HG02870 (cell line): ENCODE measurements around the gene TMPRSS9.

Experiments used
- ATAC-seq: cut with Tn5 transposase; IDR thresholded peaks from one replicate; pipeline ENCODE4 v1.9.1; 2021; ENCODE audit warnings: mild to moderate bottlenecking, moderate library complexity; ENCODE audit not compliant: unreplicated experiment

TMPRSS9 gene

GRCh38 chr19:2431318-2432055 lies 71.4 kb downstream of the TMPRSS9 start:
- ATAC-seq = no peak

- ATAC-seq = no peak
Measured at GRCh38 chr19:2432131-2432848, 72.2 kb downstream of the TMPRSS9 start.

DNA sequence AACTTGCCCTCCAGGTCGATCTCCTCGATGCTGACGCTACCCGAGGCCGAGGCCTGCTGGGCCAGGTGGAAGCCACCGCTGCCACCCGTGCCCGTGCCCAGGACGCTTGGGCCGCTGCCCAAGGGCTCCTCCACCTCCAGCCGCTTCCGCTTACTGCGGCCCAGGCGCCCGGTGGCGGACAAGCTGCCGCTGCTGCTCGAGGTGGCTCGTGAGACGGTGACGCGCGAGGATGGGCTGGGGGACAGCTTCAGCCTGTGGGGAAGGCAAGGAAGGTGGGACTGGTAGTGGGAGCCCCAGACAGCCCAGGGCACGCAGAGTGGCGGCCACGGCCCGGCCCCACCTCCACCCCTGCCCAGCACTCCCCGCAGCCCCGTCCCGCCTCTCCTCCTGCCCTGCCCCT lies 73.8 kb downstream of the TMPRSS9 start:
- ATAC-seq = no peak

DNA sequence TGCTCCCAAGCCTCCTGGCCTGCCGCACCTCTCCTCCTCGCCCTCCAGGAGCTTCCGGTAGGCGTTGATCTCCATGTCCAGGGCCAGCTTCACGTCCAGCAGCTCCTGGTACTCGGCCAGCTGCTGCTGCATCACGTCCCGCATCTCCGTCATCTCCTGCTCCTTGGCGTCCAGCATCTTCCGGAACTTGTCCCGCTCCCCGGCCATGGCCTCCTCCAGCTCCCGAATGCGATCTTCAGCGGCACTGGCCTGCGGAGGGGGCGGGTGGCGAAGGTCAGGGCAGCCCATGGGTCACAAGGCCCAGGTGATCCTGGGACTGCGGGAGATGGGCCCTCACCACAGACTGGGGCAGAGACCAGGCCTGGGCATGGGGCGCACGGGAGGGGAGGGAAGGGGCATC lies 74.2 kb downstream of the TMPRSS9 start:
- no peak for ATAC-seq

DNA sequence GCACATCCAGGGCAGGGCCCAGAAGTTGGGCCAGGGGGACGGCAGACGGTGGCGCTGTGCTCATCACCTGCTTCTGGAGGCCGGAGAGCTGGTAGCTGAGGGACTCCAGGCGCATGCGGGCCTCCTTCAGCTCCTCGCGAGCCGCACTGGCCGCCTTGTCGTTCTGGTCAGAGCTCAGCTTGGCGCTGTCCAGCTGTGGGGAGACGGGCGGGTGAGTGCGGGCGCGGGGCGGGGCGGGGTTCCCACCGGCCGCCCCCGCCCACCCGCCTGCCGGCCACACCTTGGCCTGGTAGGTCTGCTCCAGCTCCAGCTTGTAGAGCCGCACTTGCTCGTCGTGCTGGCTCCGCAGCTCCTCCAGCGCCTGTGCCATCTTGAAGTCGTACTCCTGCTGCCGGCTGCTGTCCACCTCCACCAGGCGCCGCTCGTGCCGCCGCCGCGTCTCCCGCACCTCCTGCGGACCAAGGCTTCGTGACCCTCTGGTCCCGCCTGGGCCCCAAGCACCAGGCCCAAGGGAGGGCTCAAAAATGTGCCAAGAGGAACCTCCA lies 74.7 kb downstream of the TMPRSS9 start:
- ATAC-seq = no peak

GRCh38 chr19:2436384-2436783 lies 76.3 kb downstream of the TMPRSS9 start:
- no peak for ATAC-seq

DNA sequence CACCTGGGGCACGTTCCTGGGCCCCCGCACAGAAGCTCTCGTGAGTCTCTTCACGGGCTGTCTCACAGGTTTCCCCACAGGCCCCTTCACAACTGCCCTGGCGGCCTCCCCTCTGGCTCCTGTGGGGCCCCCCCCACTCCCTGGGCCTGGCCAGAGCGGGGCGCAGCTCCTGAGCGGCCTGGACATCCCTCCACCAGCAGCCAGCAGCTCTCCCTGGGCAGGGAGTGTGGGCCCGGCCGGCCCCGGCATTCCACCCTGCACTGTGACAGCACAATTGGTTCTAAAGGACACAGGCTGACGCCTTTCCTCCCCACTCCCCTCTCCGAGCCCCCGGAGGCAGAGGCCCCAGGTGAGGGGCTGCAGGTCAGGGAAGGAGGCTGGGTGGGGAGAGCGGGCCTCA lies 76.9 kb downstream of the TMPRSS9 start:
- no peak for ATAC-seq

- no peak for ATAC-seq
Measured at GRCh38 chr19:2438178-2438577, 78.1 kb downstream of the TMPRSS9 start.

- ATAC-seq = no peak
Measured at GRCh38 chr19:2440515-2440914, 80.5 kb downstream of the TMPRSS9 start.

DNA sequence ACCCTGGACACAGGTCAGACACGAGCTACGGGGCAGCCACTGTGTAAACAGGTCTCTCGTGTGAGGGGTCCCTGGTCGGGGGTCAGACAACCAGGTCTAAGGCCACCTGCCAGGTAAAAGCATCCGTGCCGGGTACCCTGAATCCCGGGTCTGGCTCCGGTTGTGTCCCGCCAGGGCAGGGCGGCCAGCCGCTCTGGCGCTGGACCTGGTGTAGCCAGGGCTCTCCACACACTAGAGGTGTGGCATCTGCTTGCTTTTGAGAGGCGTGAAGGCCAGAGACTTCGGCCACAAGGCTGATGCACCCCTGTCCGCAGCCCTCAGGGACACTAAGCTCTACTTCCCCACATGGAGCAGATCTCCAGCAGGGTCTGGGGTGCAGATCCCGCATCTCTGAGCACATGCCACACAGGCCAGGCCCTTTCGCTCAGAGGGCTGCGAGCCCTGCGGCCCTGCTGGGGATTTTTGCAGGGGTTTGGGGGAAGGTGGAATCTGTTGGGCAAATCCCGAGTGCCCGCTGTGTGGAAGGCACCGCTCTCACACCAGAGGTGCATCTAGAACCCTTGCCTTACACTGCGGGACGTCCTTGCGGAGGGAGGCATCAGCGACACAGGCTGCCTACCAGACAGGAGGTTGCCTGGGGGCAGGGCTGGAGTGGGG lies 81.2 kb downstream of the TMPRSS9 start:
- no peak for ATAC-seq

- no peak for ATAC-seq
Measured at GRCh38 chr19:2443116-2443784, 83.2 kb downstream of the TMPRSS9 start.

DNA sequence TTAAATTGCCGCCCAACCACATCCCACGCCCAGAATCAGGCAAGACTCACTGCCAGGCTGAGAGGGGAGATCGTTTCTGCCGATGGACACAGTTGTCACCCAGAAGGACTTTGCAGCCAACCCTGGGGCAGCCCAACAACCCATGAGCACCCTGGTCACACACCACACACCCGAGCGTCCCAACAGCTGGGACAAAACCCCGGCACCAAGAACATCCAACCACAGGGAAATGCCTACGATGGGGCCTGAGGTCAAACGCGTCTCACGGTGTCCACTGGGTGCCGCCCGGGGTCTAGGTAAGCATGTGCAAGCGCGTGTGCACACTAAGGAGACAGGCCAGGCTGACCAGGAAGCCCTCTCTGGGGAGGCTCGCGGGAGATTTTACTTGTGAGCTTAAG lies 83.7 kb downstream of the TMPRSS9 start:
- no peak for ATAC-seq

GRCh38 chr19:2444251-2445002 lies 84.4 kb downstream of the TMPRSS9 start:
- no peak for ATAC-seq

- ATAC-seq = no peak
Measured at GRCh38 chr19:2446381-2446780, 86.3 kb downstream of the TMPRSS9 start.

GRCh38 chr19:2449019-2449418 lies 89.0 kb downstream of the TMPRSS9 start:
- no peak for ATAC-seq

GRCh38 chr19:2451138-2451537 lies 91.1 kb downstream of the TMPRSS9 start:
- ATAC-seq = no peak

DNA sequence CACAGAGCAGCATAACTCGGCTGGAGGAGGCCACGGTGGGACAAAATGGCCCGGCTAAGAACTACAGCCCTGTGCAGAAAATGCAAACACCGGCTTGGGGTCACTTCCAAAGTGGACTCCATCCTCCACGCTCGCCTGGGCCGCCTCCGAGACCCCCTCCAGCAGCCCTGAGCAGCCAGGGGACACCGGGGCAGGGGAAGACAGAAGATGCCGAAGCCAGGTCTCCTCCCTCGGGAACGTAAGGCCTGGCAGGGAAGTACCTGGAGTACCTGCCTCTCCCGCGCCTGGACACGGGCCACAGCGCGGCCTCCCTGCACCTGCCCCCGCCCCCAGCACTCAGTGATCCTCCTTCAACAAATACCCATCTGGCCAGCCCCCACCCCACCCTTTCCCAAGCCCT lies 91.7 kb downstream of the TMPRSS9 start:
- ATAC-seq = no peak

GRCh38 chr19:2453431-2454025 lies 93.5 kb downstream of the TMPRSS9 start:
- no peak for ATAC-seq

GRCh38 chr19:2454199-2454961 lies 94.3 kb downstream of the TMPRSS9 start:
- ATAC-seq = no peak
